Uterus (tissue), 2 donors: ENCODE results near the gene KCNK2.

Experiments
- POLR2A ChIP-seq, 2 donors: fragments of 450-650 bp; IDR thresholded peaks; one replicate each; pipeline ENCODE4 v1.6.1; 2016; ENCODE audit warnings: antibody characterized with exemption in 2 of 2, mild to moderate bottlenecking in 1 of 2, moderate library complexity in 1 of 2
- TF ChIP-seq, protein P1 (sequence below), 4 experiments: fragments of 200-600 bp in 2 of 4; fragments of 450-650 bp in 2 of 4; sonication (generic) in 2 of 4; IDR thresholded peaks; one replicate each; pipeline ENCODE4 v1.5.1; 2016 to 2019; ENCODE audit warnings: antibody characterized with exemption in 4 of 4, mild to moderate bottlenecking in 2 of 4, moderate library complexity in 1 of 4

GRCh38 chr1:215087603-215088002 lies 5.1 kb downstream of the KCNK2 start:
- TF ChIP-seq, protein P1, sequence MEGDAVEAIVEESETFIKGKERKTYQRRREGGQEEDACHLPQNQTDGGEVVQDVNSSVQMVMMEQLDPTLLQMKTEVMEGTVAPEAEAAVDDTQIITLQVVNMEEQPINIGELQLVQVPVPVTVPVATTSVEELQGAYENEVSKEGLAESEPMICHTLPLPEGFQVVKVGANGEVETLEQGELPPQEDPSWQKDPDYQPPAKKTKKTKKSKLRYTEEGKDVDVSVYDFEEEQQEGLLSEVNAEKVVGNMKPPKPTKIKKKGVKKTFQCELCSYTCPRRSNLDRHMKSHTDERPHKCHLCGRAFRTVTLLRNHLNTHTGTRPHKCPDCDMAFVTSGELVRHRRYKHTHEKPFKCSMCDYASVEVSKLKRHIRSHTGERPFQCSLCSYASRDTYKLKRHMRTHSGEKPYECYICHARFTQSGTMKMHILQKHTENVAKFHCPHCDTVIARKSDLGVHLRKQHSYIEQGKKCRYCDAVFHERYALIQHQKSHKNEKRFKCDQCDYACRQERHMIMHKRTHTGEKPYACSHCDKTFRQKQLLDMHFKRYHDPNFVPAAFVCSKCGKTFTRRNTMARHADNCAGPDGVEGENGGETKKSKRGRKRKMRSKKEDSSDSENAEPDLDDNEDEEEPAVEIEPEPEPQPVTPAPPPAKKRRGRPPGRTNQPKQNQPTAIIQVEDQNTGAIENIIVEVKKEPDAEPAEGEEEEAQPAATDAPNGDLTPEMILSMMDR (IDR thresholded peaks at IDR 0.05): no peak
- no peak for TF ChIP-seq POLR2A (IDR thresholded peaks at IDR 0.05)
